ENCODE measurements around the gene GRHL1.
"Not testable (repeated sequence)": the region's sequence is repeated elsewhere in the genome, so short reads cannot be mapped to it uniquely, and the experiment has no call there.

Gene GRHL1

DNA sequence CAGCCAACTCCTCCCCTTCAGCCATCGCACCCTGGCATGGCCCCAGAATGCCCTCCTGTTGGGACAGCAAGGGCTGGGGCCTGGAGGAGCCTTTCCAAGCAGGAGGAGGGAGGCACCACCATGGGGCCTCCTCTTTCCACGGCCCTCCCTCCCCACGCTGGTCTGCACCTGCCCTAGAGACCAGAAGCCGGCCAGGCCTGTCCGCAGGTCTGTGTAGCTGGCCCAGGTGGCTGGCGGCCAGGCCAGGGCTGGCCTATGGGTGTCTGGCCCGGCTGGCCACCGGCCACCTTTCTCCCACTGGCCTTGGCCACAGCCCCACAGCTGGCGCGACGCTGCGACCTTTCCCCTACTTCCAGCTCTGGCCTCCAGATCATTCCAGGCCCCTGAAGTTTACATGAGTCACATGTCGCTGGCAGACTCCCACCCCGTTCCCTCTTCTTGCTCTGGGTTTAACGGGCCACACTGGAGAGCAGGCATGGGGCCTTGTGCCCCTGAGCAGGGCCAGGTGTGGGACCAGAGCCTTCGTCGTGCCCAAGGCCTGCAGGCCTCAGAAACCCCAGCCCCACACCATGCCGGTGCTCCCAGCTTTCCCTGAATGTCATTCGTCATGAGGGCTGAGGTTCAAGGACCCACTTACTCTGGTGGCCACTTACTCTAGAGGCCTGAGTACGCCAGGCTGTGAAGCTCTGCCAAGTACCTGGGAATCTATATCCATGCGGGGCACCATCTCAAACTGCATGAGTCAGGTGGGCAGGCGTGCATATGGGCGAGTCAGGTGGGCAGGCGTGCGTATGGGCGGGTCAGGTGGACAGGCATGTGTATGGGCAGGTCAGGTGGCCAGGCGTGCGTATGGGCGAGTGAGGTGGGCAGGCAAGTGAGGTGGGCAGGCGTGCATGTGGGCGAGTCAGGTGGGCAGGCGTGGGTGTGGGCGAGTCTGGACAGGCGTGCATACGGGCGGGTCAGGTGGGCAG is 58.6 kb downstream of the GRHL1 start:
- no peak for DNase-seq

DNA sequence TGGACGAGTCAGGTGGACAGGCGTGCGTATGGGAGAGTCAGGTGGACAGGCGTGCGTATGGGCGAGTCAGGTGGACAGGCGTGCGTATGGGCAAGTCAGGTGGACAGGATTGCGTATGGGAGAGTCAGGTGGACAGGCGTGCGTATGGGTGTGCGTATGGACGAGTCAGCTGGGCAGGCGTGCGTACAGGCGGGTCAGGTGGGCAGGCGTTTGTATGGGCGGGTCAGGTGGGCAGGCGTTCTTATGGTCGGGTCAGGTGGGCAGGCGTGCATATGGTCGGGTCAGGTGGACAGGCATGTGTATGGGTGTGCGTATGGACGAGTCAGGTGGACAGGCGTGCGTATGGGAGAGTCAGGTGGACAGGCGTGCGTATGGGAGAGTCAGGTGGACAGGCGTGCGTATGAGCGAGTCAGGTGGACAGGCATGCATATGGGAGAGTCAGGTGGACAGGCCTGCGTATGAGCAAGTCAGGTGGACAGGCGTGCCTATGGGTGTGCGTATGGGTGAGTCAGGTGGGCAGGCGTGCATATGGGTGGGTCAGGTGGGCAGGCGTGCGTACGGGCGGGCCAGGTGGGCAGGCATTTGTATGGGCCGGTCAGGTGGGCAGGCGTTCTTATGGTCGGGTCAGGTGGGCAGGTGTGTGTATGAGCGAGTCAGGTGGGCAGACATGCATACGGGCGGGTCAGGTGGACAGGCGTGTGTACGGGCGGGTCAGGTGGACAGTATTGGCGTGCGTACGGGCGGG is 59.5 kb downstream of the GRHL1 start:
- DNase-seq: not testable (repeated sequence)

GRCh38 chr2:10011606-10012325 is 60.3 kb downstream of the GRHL1 start:
- DNase-seq: not testable (repeated sequence)

DNA sequence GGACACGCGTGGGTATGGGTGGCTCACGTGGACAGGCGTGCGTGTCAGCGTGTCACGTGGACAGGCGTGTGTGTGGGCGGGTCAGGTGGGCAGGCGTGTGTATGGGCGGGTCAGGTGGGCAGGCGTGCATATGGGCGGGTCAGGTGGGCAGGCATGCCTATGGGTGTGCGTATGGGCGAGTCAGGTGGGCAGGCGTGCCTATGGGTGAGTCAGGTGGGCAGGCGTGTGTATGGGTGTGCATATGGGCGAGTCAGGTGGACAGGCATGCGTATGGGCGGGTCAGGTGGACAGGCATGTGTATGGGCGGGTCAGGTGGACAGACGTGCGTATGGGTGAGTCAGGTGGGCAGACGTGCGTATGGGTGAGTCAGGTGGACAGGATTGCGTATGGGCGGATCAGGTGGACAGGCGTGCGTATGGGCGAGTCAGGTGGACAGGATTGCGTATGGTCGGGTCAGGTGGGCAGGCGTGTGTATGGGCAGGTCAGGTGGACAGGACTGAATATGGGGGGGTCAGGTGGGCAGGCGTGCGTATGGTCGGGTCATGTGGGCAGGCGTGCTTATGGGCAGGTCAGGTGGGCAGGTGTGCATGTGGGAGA is 61.0 kb downstream of the GRHL1 start:
- not testable (repeated sequence) for DNase-seq

GRCh38 chr2:10012963-10013461 is 61.5 kb downstream of the GRHL1 start:
- DNase-seq: no peak

DNA sequence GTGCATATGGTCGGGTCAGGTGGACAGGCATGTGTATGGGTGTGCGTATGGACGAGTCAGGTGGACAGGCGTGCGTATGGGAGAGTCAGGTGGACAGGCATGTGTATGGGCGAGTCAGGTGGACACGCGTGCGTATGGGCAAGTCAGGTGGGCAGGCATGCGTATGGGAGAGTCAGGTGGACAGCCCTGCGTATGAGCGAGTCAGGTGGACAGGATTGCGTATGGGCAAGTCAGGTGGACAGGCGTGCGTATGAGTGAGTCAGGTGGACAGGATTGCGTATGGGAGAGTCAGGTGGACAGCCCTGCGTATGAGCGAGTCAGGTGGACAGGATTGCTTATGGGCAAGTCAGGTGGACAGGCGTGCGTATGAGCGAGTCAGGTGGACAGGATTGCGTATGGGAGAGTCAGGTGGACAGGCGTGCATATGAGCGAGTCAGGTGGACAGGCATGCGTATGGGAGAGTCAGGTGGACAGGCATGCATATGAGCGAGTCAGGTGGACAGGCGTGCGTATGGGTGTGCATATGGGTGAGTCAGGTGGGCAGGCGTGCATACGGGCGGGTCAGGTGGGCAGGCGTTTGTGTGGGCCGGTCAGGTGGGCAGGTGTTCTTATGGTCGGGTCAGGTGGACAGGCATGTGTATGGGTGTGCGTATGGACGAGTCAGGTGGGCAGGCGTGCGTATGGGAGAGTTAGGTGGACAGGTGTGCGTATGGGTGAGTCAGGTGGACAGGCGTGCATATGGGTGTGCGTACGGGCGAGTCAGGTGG is 62.3 kb downstream of the GRHL1 start:
- not testable (repeated sequence) for DNase-seq

DNA sequence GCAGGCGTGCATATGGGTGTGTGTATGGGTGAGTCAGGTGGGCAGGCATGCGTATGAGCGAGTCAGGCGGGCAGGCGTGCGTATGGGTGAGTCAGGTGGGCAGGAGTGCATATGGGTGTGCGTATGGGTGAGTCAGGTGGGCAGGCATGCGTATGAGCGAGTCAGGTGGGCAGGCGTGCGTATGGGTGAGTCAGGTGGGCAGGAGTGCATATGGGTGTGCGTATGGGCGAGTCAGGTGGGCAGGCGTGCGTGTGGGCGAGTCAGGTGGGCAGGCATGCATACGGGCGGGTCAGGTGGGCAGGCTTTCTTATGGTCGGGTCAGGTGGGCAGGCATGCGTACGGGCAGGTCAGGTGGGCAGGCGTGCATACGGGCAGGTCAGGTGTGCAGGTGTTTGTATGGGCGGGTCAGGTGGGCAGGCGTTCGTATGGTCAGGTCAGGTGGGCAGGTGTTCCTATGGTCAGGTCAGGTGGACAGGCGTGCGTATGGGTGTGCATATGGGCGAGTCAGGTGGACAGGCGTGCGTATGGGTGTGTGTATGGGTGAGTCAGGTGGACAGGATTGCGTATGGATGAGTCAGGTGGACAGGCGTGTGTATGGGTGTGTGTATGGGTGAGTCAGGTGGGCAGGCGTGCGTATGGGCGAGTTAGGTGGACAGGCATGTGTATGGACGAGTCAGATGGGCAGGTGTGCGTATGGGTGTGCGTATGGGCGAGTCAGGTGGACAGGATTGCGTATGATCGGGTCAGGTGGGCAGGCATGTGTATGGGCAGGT is 63.1 kb downstream of the GRHL1 start:
- DNase-seq: no peak

- not testable (repeated sequence) for DNase-seq
Observed at GRCh38 chr2:10015376-10015989, 64.0 kb downstream of the GRHL1 start.

DNA sequence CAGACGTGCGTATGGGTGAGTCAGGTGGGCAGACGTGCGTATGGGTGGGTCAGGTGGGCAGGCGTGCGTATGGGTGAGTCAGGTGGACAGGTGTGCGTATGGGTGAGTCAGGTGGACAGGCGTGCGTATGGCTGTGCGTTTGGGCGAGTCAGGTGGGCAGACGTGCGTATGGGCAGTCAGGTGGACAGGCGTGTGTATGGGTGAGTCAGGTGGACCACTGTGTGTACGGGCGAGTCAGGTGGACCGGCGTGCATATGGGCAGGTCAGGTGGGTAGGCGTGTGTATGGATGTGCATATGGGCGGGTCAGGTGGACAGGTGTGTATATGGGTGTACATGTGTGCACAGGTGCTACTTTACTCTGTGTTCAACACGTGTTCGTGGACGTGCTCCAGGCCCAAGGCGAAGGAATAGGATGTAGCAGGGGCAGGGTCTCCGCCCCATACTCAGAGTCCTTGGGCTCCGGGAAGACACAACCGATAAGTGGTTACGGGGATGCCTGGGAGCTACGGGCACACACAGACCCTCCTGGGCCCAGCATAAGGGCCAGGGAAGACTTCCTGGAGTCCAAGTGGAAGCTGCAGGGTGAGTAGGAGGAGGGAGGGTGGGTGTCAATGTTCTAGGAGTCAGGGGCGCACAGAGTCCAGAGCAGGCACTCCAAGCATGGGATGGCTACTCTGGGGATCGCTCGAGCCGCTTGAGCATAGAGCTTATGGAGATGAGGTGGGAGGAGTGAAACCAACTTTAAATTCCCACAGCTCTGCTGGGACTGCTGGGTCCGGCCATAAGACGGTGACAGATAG is 64.7 kb downstream of the GRHL1 start:
- DNase-seq: no peak

DNA sequence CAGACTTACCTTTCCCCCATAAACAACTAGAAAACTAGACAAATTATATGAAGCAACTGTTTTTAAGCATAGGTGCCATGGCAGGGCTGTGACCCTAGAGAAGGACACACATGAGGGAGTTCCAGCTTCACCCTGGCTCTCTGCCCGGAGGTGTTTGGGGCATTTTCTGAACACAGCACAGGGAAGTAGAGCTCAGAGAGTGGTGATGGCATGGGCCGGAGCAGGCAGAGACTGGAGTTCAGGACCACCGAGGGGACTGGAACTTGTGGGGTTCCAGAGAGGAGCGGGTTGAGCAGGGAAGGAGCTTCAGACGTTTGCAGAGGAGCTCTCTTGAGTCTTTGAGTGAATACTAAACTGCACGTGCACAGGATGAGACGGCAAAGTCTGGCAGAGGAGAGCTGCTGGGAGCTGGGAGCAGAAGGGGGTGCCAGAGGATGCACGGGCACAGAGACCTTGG is 65.3 kb downstream of the GRHL1 start:
- no peak for DNase-seq

DNA sequence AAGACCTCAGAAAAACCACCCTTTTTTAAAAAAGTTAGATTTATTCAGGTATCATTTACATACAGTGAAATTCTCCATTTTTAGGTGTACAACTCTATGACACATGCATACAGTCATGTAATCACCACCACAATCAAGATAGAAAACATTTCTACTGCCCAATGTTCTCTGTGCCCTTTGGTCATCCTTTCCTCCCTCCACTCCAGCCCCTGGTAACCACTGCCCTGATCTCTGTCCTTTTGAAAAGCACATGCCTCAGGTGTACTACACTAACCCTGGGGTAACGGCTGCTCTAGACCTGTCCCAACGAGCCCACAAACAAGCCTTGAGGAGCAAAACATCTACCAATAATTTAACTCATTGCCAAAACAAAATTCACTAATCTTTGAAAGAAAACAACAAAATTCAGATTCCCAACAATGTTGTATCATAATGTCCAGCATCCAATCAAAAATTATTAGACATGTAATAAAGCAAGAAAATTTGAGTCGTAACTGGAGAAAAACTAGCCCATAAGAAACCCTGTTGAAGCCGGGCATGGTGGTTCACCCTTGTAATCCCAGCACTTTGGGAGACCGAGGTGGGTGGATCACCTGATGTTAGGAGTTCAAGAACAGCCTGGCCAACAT is 65.9 kb downstream of the GRHL1 start:
- no peak for DNase-seq

DNA sequence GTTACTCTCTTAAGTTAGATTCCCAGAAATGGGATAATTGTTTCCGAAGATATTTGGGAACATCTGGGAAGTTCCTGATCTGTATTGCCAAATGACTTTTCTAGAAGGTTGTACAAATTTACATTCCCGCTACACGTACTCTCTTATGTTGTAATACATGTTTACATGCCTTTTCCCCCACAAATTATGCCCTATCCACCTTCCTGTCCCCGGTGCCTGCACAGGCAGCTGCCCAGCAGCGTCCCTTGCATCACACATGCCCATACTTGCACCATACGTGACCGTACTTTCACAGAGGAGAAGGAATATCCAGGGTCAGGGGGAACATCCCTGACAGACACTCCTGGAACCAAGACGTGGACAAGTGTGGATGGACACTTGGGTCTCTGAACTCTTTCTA is 67.7 kb downstream of the GRHL1 start:
- no peak for DNase-seq

DNA sequence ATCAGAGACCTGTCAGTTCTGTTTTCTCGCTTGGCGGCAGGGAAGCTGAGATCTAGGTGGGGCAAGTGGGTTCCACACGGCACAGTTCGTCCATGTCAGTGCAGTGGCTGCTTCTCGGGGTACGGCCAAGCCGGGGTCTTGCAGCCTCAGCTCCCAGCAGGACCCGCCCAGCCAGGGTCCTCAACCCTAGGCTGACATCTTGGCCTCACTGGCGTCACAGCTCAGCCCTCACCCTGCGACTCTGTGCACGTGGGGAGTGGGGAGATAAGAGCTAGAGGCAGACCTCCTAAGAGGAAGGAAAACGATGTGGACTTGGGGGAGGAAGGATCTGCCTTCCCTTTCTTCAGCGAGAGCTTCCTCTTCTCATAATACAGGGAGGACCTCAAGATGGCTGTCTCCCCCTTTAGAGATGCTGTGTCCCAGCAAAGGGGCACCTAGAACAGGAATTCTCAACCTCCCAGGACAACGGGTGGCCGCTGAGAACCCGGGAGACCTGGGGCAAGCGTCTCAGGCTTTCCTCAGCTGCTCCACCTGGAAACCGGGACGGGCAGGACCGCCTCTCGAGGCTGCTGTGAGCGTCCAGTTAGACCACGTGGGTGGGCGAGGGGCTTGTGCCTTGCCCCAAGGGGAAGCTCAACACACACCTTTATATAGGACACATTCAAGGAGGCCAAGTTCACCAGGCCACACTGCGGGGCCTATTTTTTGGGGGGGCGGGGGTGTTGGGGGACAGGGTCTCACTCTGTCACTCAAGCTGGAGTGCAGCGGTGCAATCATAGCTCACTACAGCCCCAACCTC is 68.3 kb downstream of the GRHL1 start:
- DNase-seq: no peak

DNA sequence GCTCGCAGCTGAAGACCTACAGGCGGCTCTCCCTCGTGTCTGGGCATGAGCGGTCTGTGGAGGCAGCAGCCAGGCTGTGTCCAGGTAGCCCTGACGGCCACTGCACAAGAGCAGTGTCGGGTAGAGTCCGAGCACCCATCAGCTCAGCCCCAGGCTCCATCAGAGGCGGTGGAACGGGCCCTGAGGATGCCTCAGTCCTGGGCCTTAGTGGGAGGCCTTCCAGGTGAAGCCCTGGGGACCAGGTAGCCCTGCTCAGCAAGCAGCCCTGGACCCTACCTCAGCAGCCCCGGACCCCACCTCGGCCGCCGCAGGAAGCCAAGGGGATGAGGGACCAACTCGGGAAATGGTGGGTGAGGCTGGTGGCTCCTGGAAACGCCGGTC is 70.5 kb downstream of the GRHL1 start:
- DNase-seq: no peak

- DNase-seq: no peak
Observed at GRCh38 chr2:10022445-10022844, 71.0 kb downstream of the GRHL1 start.

GRCh38 chr2:10022966-10023662 is 71.6 kb downstream of the GRHL1 start:
- no peak for DNase-seq

GRCh38 chr2:10026940-10027569 is 75.6 kb downstream of the GRHL1 start:
- DNase-seq: no peak
